Nephron progenitor cell (in vitro differentiated cells): Measurements from ENCODE around the gene SMLR1.

Experiments used
- DNase-seq: peaks from one replicate; pipeline ENCODE4 v3.0.0; 2021
- H3K27ac Mint-ChIP-seq: 2 replicates; pipeline ENCODE4 v1.8.0; 2021; ENCODE audit warnings: mild to moderate bottlenecking, moderate library complexity, mixed read lengths
- H3K27me3 Mint-ChIP-seq: 2 replicates; pipeline ENCODE4 v1.8.0; 2021; ENCODE audit warnings: mild to moderate bottlenecking, low read depth, mixed read lengths; ENCODE audit not compliant: poor library complexity
- H3K36me3 Mint-ChIP-seq: 2 replicates; pipeline ENCODE4 v1.8.0; 2021; ENCODE audit warnings: low read depth, mixed read lengths
- H3K4me1 Mint-ChIP-seq: 2 replicates; pipeline ENCODE4 v1.8.0; 2021; ENCODE audit warnings: mixed read lengths
- H3K4me3 Mint-ChIP-seq: 2 replicates; pipeline ENCODE4 v1.8.0; 2021; ENCODE audit warnings: mild to moderate bottlenecking, moderate library complexity, mixed read lengths
- H3K9me3 Mint-ChIP-seq: 2 replicates; pipeline ENCODE4 v1.8.0; 2021; ENCODE audit warnings: mild to moderate bottlenecking, moderate library complexity, mixed read lengths
- CTCF ChIP-seq: fragments of 200-600 bp; sonication (generic); IDR thresholded peaks from 2 replicates; pipeline ENCODE4 v1.5.0; 2021; ENCODE audit warnings: antibody characterized with exemption

Gene SMLR1

DNA sequence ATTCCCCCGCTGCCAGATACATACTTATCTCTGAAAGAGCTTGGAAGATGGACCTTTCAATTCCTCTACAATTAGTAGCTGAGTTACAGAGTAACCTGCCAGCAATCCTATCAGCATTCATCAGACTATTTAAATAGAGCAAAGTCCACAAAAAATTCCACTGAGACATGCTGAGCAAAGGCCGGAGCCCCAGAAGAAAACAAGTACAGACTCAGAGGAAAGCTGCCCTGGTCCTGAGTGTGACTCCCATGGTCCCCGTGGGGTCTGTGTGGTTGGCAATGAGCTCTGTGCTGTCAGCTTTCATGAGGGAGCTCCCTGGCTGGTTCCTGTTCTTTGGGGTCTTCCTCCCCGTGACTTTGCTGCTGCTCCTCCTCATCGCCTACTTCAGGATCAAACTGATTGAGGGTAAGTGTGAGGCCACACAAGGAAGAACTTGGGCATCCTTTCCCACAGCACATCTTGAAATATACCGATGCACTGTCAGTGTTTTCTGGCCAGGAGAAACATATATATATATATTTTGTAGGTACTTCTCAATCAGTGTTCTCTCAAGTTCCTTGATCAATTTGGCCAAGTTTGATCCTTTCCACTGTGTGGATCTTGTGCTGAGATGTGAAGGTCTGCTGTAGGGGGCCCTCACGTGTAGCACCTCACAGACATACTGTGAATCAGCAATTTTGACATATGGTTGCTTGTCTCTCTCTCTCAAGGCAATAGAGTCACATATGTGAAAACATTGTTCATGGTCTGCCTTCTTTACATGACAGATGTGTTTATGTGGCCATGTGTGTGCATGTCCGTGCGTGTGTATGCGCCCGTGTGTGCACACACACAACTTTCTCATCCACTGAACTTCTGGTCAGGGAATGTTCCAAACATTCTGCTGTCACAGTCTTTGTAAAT is at the start of gene SMLR1:
SMLR1 (plus strand) TSS at position 160 of the 903 bp plus-strand sequence; CDS start at position 168, 8 bp downstream.
- Mint-ChIP-seq H3K4me3 (no peak within 1 kb of the TSS), H3K9me3 (no peaks in the 10 kb centered on the region), H3K27me3 (no peaks in the 10 kb centered on the region), H3K36me3 (no peaks in the 10 kb centered on the region), H3K27ac (no peak within 1 kb of the TSS), H3K4me1 (no peaks in the 10 kb centered on the region)
- DNase-seq, result no peak
- TF ChIP-seq CTCF, result no peak

DNA sequence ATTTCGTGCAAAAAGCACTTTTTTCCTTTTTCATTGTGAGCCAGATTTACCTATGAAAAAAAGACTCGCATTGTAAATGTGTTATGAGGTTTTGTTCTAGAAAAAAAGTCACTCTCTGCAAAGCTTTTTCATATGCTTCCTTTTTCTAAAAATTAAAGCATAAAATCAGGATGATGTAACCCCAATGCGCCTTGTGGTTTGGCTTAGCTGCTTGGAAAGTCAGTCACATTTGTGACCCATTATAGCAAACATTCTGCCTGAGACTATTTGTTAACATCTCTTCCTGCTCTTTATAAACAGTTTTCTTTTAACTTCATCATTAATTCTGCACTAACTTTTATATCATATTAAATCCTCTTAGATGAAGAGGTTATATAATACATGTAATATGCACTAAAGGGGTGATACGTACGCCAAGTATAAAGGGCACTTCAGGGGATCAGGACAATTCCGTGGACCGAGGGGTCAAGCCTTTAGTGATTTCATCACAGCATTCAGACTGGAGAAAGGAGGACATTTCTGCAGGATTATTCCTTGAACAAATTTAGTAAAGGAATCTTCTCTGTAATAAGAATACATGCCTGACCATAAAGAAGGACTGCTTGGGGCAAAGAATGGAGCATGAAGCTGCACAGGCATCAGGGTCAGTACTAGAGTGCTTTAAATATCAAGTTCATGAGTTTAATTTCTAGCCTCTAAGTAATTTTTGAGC is 48.1 kb upstream of the SMLR1 start:
- no peaks in the 10 kb centered on the region for H3K36me3 Mint-ChIP-seq
- peaks cover 8% of the 10 kb centered on the region for H3K9me3 Mint-ChIP-seq
- H3K27ac Mint-ChIP-seq, result no peak overlapping the region
- DNase-seq, result no peak
- H3K4me3 Mint-ChIP-seq, result no peak overlapping the region
- no peaks in the 10 kb centered on the region for H3K4me1 Mint-ChIP-seq
- no peak for TF ChIP-seq CTCF
- H3K27me3 Mint-ChIP-seq, result no peaks in the 10 kb centered on the region

- no peaks in the 10 kb centered on the region for H3K36me3 Mint-ChIP-seq
- no peak for TF ChIP-seq CTCF
- peaks cover 8% of the 10 kb centered on the region for H3K9me3 Mint-ChIP-seq
- no peaks in the 10 kb centered on the region for H3K4me1 Mint-ChIP-seq
- DNase-seq, result no peak
- H3K27ac Mint-ChIP-seq, result no peak overlapping the region
- no peak overlapping the region for H3K4me3 Mint-ChIP-seq
- H3K27me3 Mint-ChIP-seq, result no peaks in the 10 kb centered on the region
These were observed 47.6 kb upstream of the SMLR1 start for GRCh38 chr6:130779658-130780033.

DNA sequence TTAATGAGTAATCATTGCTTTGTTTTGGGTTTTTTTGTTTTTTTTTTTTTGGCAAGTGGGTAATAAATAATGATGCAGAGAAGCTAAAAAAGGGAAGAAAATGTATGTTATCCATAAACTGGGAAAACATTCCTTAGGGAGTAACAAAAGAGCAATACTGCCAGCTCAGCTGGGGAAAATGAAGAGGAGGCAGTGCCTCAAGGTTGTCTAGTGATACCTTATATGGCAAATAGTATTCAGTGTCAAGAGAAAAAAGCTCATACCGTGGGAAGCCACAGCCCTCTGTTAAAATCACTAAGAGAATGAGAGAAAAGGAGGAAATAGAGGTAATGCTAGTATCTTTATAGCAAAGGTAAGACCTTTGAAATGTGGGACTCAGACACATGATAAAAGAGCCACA is 47.1 kb upstream of the SMLR1 start:
- Mint-ChIP-seq H3K9me3 (peaks cover 8% of the 10 kb centered on the region), H3K4me1 (no peaks in the 10 kb centered on the region), H3K27ac (peak overlapping the region; percentile 19), H3K4me3 (no peak overlapping the region), H3K36me3 (no peaks in the 10 kb centered on the region), H3K27me3 (no peaks in the 10 kb centered on the region)
- no peak for TF ChIP-seq CTCF
- DNase-seq, result no peak

- peaks cover 8% of the 10 kb centered on the region for H3K9me3 Mint-ChIP-seq
- no peak overlapping the region for H3K4me3 Mint-ChIP-seq
- H3K4me1 Mint-ChIP-seq, result no peaks in the 10 kb centered on the region
- no peak overlapping the region for H3K27ac Mint-ChIP-seq
- no peaks in the 10 kb centered on the region for H3K27me3 Mint-ChIP-seq
- TF ChIP-seq CTCF, result no peak
- no peaks in the 10 kb centered on the region for H3K36me3 Mint-ChIP-seq
- DNase-seq, result no peak
These were observed 45.6 kb upstream of the SMLR1 start for GRCh38 chr6:130781557-130781956.
